HAP-1 (cell line): ENCODE results near the gene MAPK7.

ENCODE experiments used
- DNase-seq, 2 experiments: peaks; one replicate each; pipeline ENCODE4 v3.0.0-alpha.2; 2016 to 2020; ENCODE audit warnings: low spot score in 2 of 2
- H3K27me3 ChIP-seq: fragments of 250-450 bp; sonication (Bioruptor Pico); 2 replicates; pipeline ENCODE4 v1.5.1; 2020; ENCODE audit warnings: low read depth, mild to moderate bottlenecking, moderate library complexity
- H3K36me3 ChIP-seq: fragments of 250-450 bp; sonication (Bioruptor Pico); replicated peaks from 2 replicates; pipeline ENCODE4 v1.5.1; 2020; ENCODE audit warnings: mild to moderate bottlenecking
- H3K4me1 ChIP-seq: fragments of 250-450 bp; sonication (Bioruptor Pico); 2 replicates; pipeline ENCODE4 v1.5.1; 2020; ENCODE audit warnings: mild to moderate bottlenecking
- H3K4me3 ChIP-seq: fragments of 250-450 bp; sonication (Bioruptor Pico); 2 replicates; pipeline ENCODE4 v1.5.1; 2020; ENCODE audit warnings: mild to moderate bottlenecking, moderate library complexity
- H3K9me3 ChIP-seq: fragments of 250-450 bp; sonication (Bioruptor Pico); 2 replicates; pipeline ENCODE4 v1.5.1; 2020; ENCODE audit warnings: mild to moderate bottlenecking, moderate library complexity
- in situ Hi-C: fragments of 300-500 bp; cut with MboI; formaldehyde crosslinking; loops from 3 replicates; pipeline ENCODE4 v1.14.3; 2020; ENCODE audit warnings: low sequenced_read_pairs, inconsistent platforms, mixed read lengths

Gene MAPK7

DNA sequence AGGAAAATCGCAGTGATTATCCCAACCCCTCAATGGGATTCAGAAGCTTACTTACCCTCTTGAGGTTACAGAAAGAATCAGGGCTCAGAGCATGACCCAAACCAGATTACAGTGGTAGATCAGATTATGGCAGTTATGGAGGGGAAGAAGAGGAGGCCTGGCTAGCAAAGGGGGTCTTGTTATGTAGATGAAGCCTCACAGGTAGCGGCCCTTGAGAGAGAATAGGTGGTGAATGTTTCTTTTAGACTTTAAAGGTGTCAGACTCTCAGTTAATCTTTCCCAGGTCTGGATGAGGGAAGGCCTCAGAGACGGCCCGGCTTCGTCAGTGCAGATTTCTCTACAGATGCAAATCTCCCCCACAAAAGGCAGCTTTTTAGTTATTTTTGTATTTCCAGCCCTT is 48.3 kb downstream of the MAPK7 start:
- no peak overlapping the region for H3K4me3 ChIP-seq
- in situ Hi-C loops = no loop called here
- no peaks in the 10 kb centered on the region for H3K36me3 ChIP-seq
- no peaks in the 10 kb centered on the region for H3K27me3 ChIP-seq
- no peaks in the 10 kb centered on the region; the same call in 1 of the 2 replicates for H3K4me1 ChIP-seq
- peak in 1 of 2 experiments; percentile 21 for DNase-seq
- no peaks in the 10 kb centered on the region; the same call in 1 of the 2 replicates for H3K9me3 ChIP-seq

DNA sequence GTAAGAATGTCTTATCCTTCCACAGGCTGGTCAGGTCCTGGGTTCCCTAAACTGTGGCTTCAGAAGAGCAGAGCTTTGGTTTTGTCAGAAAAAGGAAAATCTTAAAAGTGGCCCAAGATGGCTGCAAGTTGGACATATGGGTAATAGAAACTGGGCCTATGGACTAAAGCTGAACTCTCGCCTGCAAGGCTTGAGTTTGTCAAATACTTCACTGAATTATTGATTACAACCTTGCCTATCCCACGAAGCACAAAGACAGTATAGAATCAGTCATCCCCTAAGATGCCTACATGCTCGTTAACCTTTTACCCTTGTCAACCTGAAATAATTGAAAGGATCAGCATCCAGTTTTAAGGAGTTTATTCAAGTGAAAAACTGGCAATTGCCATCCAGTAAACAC is 53.4 kb downstream of the MAPK7 start:
- DNase-seq = no peak
- Histone ChIP-seq H3K4me1 (peaks cover 29% of the 10 kb centered on the region), H3K27me3 (no peaks in the 10 kb centered on the region), H3K4me3 (no peak overlapping the region), H3K36me3 (no peaks in the 10 kb centered on the region), H3K9me3 (no peaks in the 10 kb centered on the region)
- in situ Hi-C loops = loop anchor here (10.0 kb wide), 1 partner anchor 63 kb away; no protein-coding TSS in a partner anchor
